Trophoblast cell (in vitro differentiated cells and primary cell): ENCODE data around the gene MYLK. TPM values are rescaled to one million over a fixed set of nuclear protein-coding genes. Genes with fewer than 3 reads are reported as not detected.

Experiments used
- DNase-seq, 2 donors: peaks; one replicate each; pipeline ENCODE4 v3.0.0-alpha.2; 2016
- H2AFZ ChIP-seq: 2 replicates; pipeline ENCODE4 v1.6.1; 2013; ENCODE audit warnings: low read length, moderate library complexity, mild to moderate bottlenecking; ENCODE audit not compliant: insufficient read depth, poor library complexity
- H2AK5ac ChIP-seq: 2 replicates; pipeline ENCODE4 v1.6.1; 2013; ENCODE audit warnings: mild to moderate bottlenecking, low read length
- H2BK120ac ChIP-seq: 2 replicates; pipeline ENCODE4 v1.6.1; 2013; ENCODE audit warnings: low read length, mild to moderate bottlenecking, moderate library complexity; ENCODE audit not compliant: insufficient read depth, poor library complexity
- H2BK12ac ChIP-seq: 2 replicates; pipeline ENCODE4 v1.6.1; 2013; ENCODE audit warnings: mild to moderate bottlenecking, low read length, moderate library complexity
- H2BK5ac ChIP-seq: 2 replicates; pipeline ENCODE4 v1.6.1; 2013; ENCODE audit warnings: low read length, low read depth, moderate library complexity, mild to moderate bottlenecking; ENCODE audit not compliant: poor library complexity
- H3K14ac ChIP-seq: 2 replicates; pipeline ENCODE4 v1.6.1; 2013; ENCODE audit warnings: mild to moderate bottlenecking, low read length
- H3K18ac ChIP-seq: 2 replicates; pipeline ENCODE4 v1.6.1; 2013; ENCODE audit warnings: mild to moderate bottlenecking, low read length
- H3K23ac ChIP-seq: 2 replicates; pipeline ENCODE4 v1.6.1; 2013; ENCODE audit warnings: low read length
- H3K27ac ChIP-seq: 2 replicates; pipeline ENCODE4 v1.5.1; 2013; ENCODE audit warnings: low read depth, mild to moderate bottlenecking, inconsistent platforms, low read length, moderate library complexity
- H3K27me3 ChIP-seq: 2 replicates; pipeline ENCODE4 v1.6.1; 2013; ENCODE audit warnings: inconsistent platforms, mild to moderate bottlenecking, low read length, moderate library complexity; ENCODE audit not compliant: insufficient read depth
- H3K36me3 ChIP-seq, 2 experiments: 1 replicate in 1 of 2; 2 replicates in 1 of 2; pipeline ENCODE4 v1.6.1; 2013; ENCODE audit warnings: low read length in 2 of 2, mild to moderate bottlenecking in 2 of 2, moderate library complexity in 1 of 2; ENCODE audit not compliant: insufficient read depth in 2 of 2, control insufficient read depth in 1 of 2
- H3K4ac ChIP-seq: 2 replicates; pipeline ENCODE4 v1.6.1; 2013; ENCODE audit warnings: low read depth, mild to moderate bottlenecking, low read length, moderate library complexity
- H3K4me1 ChIP-seq, 2 experiments: 1 replicate in 1 of 2; 2 replicates in 1 of 2; pipeline ENCODE4 v1.6.1; 2013; ENCODE audit warnings: low read length in 2 of 2, mild to moderate bottlenecking in 2 of 2, moderate library complexity in 1 of 2; ENCODE audit not compliant: insufficient read depth in 2 of 2, control insufficient read depth in 1 of 2
- H3K4me2 ChIP-seq: 2 replicates; pipeline ENCODE4 v1.6.1; 2013; ENCODE audit warnings: inconsistent platforms, mild to moderate bottlenecking, low read length, moderate library complexity
- H3K4me3 ChIP-seq: 2 replicates; pipeline ENCODE4 v1.5.1; 2013; ENCODE audit warnings: mild to moderate bottlenecking, low read depth, low read length, inconsistent platforms
- H3K79me1 ChIP-seq: one replicate; pipeline ENCODE4 v1.6.1; 2013; ENCODE audit warnings: low read length
- H3K79me2 ChIP-seq: 2 replicates; pipeline ENCODE4 v1.6.1; 2013; ENCODE audit warnings: low read length, mild to moderate bottlenecking; ENCODE audit not compliant: control insufficient read depth, insufficient read depth, poor library complexity
- H3K9ac ChIP-seq: 2 replicates; pipeline ENCODE4 v1.6.1; 2013; ENCODE audit warnings: mild to moderate bottlenecking, low read length
- H3K9me3 ChIP-seq: 2 replicates; pipeline ENCODE4 v1.6.1; 2013; ENCODE audit warnings: low read depth, mild to moderate bottlenecking, control low read depth, inconsistent platforms, low read length; ENCODE audit not compliant: insufficient read depth
- H4K12ac ChIP-seq: 2 replicates; pipeline ENCODE4 v1.6.1; 2013; ENCODE audit warnings: low read depth, mild to moderate bottlenecking, low read length, moderate library complexity
- H4K8ac ChIP-seq: 2 replicates; pipeline ENCODE4 v1.6.1; 2013; ENCODE audit warnings: low read depth, mild to moderate bottlenecking, low read length, moderate library complexity
- H4K91ac ChIP-seq: one replicate; pipeline ENCODE4 v1.6.1; 2013; ENCODE audit warnings: low read depth, mild to moderate bottlenecking, low read length, moderate library complexity
- WGBS: extraction: QIAGEN DNeasy Blood & Tissue Kit; methylation state at CpG from one replicate; pipeline ENCODE4 v1.1.7; 2013; ENCODE audit warnings: missing lambda C conversion rate; ENCODE audit not compliant: insufficient read length, insufficient coverage; ENCODE audit errors: extremely low coverage; 5-methylcytosine and 5-hydroxymethylcytosine counted together
- polyA plus RNA-seq: library from polyadenylated mRNA; stranded (reverse); fragments of 200-250 nt; gene quantifications from 2 replicates; pipeline ENCODE4 v1.2.3, GENCODE V29; 2013

The MYLK gene
- 57.6 and 60.4 TPM in 2 replicates for polyA plus RNA-seq

GRCh38 chr3:123884203-123884831 lies at the start of gene MYLK:
TSS of gene MYLK (minus strand) at chr3:123884332. CDS start at chr3:123793841, 90,491 bp downstream.
- peak; percentile 60 to 63 for DNase-seq
- Histone ChIP-seq H3K18ac (peak within 1 kb of the TSS; percentile 92), H3K4me3 (peak within 1 kb of the TSS; percentile 72), H2BK12ac (peak within 1 kb of the TSS; percentile 17), H3K79me1 (peaks cover 7% of the 10 kb centered on the region), H3K27me3 (no peaks in the 10 kb centered on the region), H3K4ac (peak within 1 kb of the TSS; percentile 67), H4K12ac (peak within 1 kb of the TSS; percentile 83), H3K4me1 (peaks cover 10 to 21% of the 10 kb centered on the region in 2 experiments), H4K8ac (peak within 1 kb of the TSS; percentile 78), H3K27ac (no peak within 1 kb of the TSS), H3K14ac (peak within 1 kb of the TSS; percentile 92), H2BK120ac (peak within 1 kb of the TSS; percentile 83), H3K23ac (peak within 1 kb of the TSS; percentile 2), H2AFZ (peak within 1 kb of the TSS; percentile 8), H3K36me3 (no peaks in the 10 kb centered on the region), H3K79me2 (peaks cover 4% of the 10 kb centered on the region), H2BK5ac (peak within 1 kb of the TSS; percentile 23), H4K91ac (peak within 1 kb of the TSS; percentile 64), H2AK5ac (peak within 1 kb of the TSS; percentile 68), H3K4me2 (peak within 1 kb of the TSS; percentile 83), H3K9me3 (no peaks in the 10 kb centered on the region), H3K9ac (peak within 1 kb of the TSS; percentile 30)
- WGBS, result no CpG with 5 or more reads among the region's 70 CpGs

- no peak overlapping the region for H2AFZ ChIP-seq
- no peak overlapping the region for H3K27ac ChIP-seq
- no peak overlapping the region for H2BK120ac ChIP-seq
- H3K23ac ChIP-seq, result no peak overlapping the region
- H4K8ac ChIP-seq, result no peak overlapping the region
- H2BK5ac ChIP-seq, result no peak overlapping the region
- H4K12ac ChIP-seq, result no peak overlapping the region
- H3K4me3 ChIP-seq, result no peak overlapping the region
- H4K91ac ChIP-seq, result no peak overlapping the region
- H3K4me2 ChIP-seq, result no peak overlapping the region
- no peaks in the 10 kb centered on the region for H3K79me1 ChIP-seq
- no peak overlapping the region for H3K4ac ChIP-seq
- H3K9me3 ChIP-seq, result no peaks in the 10 kb centered on the region
- no peak for DNase-seq
- no peaks in the 10 kb centered on the region for H3K79me2 ChIP-seq
- no peaks in the 10 kb centered on the region for H3K27me3 ChIP-seq
- no peak overlapping the region for H3K18ac ChIP-seq
- H3K4me1 ChIP-seq, result no peaks in the 10 kb centered on the region
- no peak overlapping the region for H2BK12ac ChIP-seq
- no peak overlapping the region for H3K14ac ChIP-seq
- H2AK5ac ChIP-seq, result no peak overlapping the region
- H3K36me3 ChIP-seq, result peaks cover 6 to 9% of the 10 kb centered on the region in 2 experiments
- no peak overlapping the region for H3K9ac ChIP-seq
Measured at GRCh38 chr3:123930445-123930844, 46.3 kb upstream of the MYLK start.

- H3K18ac ChIP-seq, result peak overlapping the region; percentile 71
- H2BK5ac ChIP-seq, result no peak overlapping the region
- H4K91ac ChIP-seq, result no peak overlapping the region
- H3K4me2 ChIP-seq, result no peak overlapping the region
- WGBS, result no CpG with 5 or more reads among the region's 9 CpGs
- no peak overlapping the region for H2AK5ac ChIP-seq
- no peak overlapping the region for H3K14ac ChIP-seq
- H3K4ac ChIP-seq, result no peak overlapping the region
- no peak overlapping the region for H2BK120ac ChIP-seq
- H4K12ac ChIP-seq, result no peak overlapping the region
- H3K27ac ChIP-seq, result no peak overlapping the region
- H3K27me3 ChIP-seq, result no peaks in the 10 kb centered on the region
- H3K4me1 ChIP-seq, result no peaks in the 10 kb centered on the region
- H3K9ac ChIP-seq, result no peak overlapping the region
- H3K4me3 ChIP-seq, result no peak overlapping the region
- H3K79me1 ChIP-seq, result no peaks in the 10 kb centered on the region
- no peak overlapping the region for H2AFZ ChIP-seq
- H3K9me3 ChIP-seq, result no peaks in the 10 kb centered on the region
- no peak overlapping the region for H2BK12ac ChIP-seq
- H3K23ac ChIP-seq, result no peak overlapping the region
- H4K8ac ChIP-seq, result no peak overlapping the region
- H3K79me2 ChIP-seq, result no peaks in the 10 kb centered on the region
- peaks cover 6 to 11% of the 10 kb centered on the region in 2 experiments for H3K36me3 ChIP-seq
- no peak for DNase-seq
Measured at GRCh38 chr3:123929325-123929724, 45.2 kb upstream of the MYLK start.

DNA sequence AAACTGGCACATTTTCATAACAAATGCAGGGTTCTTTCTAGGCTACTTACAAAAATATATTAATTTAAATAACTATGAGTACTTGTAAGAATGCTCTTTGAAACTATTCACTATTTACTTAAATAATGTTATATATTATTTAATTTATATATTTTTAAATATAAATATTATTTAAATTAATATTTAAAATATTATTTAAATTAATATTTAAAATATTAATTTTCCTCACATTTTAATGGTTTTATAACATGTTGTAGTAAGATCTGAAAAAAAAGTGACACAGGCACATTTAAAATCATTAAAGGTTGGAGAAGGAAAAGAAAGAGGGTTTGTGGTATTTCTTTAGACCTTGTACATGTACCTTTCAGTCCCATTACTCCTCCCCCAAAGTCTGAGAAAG lies 42.3 kb upstream of the MYLK start:
- Histone ChIP-seq H3K4me2 (no peak overlapping the region), H3K27ac (no peak overlapping the region), H3K9ac (no peak overlapping the region), H3K4me1 (no peaks in the 10 kb centered on the region), H3K23ac (no peak overlapping the region), H3K79me2 (no peaks in the 10 kb centered on the region), H3K9me3 (no peaks in the 10 kb centered on the region), H4K91ac (no peak overlapping the region), H3K4me3 (no peak overlapping the region), H3K4ac (no peak overlapping the region), H3K36me3 (peaks cover 7 to 8% of the 10 kb centered on the region in 2 experiments), H4K8ac (no peak overlapping the region), H2AK5ac (no peak overlapping the region), H3K14ac (no peak overlapping the region), H2BK12ac (no peak overlapping the region), H4K12ac (no peak overlapping the region), H3K79me1 (no peaks in the 10 kb centered on the region), H2AFZ (no peak overlapping the region), H3K18ac (no peak overlapping the region), H2BK120ac (no peak overlapping the region), H2BK5ac (no peak overlapping the region), H3K27me3 (no peaks in the 10 kb centered on the region)
- no peak for DNase-seq
